ENCODE data around the gene TMEM132E.

TMEM132E gene

DNA sequence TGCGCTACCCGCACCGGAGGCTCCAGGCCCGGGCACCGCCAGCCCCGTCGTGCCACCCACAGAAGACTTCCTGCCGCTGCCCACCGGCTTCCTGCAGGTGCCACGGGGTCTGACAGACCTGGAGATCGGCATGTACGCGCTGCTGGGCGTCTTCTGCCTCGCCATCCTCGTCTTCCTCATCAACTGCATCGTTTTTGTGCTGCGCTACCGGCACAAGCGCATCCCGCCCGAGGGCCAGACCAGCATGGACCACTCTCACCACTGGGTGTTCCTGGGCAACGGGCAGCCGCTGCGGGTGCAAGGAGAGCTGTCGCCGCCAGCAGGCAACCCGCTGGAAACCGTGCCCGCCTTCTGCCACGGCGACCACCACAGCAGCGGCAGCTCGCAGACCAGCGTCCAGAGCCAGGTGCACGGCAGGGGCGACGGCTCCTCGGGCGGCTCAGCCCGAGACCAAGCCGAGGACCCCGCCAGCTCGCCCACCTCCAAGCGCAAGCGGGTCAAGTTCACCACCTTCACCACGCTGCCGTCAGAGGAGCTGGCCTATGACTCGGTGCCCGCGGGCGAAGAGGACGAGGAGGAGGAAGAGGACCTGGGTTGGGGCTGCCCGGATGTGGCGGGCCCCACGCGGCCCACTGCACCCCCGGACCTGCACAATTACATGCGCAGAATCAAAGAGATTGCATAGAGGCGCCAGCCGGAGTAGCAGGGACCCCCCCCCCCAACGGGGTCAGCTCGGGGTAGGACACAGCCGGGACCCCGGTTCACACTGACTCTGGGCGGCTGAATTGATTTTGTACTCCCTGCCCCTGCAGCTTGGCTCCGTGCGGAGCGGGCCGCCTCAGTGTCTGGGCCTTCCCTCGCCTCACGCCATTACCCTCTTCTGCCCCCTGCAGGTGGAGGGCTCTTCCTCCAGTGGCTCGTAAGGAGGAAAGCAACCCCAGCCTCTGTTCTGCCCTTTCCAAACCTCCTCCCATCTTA lies 58.5 kb downstream of the TMEM132E start:
- peak; percentile 68 for DNase-seq

DNA sequence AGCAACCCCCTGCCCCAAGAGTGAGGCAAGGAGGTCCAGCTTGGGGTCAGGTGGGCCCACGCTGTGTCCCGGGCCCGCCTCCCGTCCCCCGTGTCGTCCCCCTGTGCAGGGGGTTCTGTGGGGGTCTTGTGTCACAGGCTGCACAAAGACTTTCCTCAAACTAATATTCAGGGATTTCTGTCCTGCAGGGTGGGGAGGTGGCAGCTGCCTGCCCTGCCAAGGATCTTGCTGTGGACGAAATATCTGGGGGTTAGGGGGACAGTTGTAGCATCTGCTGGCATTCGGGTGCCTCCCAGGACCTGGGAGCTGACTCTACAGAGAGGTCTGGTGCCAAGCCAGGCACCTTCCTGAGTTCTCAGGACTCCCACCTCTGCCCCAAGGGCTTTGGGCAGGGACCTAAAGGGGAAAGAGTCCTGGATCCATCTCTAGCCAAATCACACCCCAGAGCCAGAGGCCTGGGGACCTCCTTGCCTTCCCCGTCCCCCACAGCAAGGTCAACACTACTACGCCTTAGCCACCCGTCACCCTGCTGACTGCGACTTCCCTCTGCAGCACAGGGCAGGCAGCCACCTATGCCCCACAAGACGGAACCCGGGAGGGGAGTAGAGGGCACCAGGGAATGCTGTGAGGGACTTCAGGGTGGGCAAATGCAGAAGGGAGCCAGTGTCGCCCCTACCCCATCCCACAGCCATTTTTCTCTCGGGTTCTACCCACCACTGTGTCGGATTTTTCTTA lies 59.3 kb downstream of the TMEM132E start:
- DNase-seq: no peak

DNA sequence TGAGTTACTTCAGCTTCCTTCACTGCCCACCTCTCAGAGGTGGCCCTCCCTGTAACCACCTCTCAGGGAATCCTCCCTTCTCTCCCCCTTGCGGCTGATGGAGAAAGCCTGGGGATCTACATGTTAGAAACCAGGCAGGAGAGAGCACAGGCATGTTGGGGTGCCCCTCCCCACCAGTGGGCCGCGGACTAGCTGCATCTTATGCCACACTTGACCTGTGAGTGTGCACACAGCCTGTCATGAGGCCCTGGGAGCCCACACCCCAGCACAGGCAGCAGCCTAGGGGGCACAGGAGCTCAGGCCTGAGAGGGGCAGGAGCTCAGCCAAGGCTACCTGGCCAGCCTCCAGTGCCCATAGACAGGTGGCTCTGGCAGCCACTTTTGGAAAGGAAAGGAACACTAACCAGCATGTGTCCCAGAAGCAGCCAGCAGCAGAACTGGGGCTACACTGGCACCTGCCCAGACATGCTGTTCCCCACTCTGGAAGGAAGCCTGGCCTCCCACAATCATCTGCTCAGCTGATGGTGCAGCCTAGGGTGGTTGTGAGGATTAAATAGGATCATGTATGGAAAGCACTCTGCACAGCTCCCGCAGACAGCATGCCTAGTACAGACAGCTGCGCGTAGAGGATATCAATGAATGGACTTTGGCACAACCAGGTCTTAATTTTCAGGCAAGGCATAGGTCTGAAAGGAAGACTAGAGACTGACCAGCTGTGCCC lies 60.5 kb downstream of the TMEM132E start:
- peak; percentile 84 for DNase-seq

DNA sequence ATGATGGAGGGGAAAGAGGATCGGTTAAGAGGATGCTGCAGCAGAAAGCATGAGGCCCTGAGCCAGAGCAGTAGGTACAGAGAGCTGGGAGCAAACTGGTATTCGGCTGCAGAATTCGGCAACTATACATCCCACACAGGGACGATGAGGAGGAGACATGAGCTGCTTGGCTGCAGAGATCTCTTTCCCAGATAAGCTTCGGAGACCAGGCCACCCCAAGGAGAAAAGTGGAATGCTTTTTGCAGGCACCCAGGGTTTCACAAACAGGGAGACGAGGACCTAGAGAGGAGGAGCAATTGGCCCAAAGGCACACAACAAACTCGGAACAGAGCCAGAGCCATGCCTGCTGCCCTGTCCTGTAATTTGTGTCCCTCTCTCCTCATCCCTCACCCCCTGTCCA lies 62.0 kb downstream of the TMEM132E start:
- DNase-seq: no peak

DNA sequence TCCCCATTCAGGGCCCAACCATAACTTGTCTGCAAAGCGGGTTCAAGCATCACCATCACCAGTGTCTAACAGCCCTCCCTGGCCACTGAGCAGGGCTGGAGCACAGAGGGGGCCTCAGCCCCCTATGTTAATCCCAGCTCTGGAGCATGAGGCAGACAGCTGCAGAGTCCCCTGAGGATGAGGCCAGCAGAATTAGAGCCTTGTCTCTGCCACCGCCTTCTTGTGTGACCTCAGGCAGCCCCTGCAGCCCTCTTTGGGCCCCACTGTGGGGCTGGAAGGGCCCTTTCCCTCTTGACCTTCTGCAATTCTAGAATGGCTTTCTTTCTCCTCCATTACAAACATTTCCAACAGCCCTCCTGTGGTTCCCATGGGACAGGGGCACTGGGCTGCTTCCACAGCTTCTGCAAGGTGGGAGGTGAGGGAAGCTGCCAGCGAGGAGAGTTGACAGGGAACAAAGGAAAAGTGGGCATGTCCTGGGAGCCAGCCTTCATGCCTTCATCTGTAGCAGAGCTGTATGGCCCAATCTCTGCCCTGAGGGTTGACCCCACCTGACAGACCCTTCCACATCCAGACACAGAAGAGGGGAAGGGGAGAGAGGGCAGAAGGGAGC lies 65.7 kb downstream of the TMEM132E start:
- DNase-seq: no peak

DNA sequence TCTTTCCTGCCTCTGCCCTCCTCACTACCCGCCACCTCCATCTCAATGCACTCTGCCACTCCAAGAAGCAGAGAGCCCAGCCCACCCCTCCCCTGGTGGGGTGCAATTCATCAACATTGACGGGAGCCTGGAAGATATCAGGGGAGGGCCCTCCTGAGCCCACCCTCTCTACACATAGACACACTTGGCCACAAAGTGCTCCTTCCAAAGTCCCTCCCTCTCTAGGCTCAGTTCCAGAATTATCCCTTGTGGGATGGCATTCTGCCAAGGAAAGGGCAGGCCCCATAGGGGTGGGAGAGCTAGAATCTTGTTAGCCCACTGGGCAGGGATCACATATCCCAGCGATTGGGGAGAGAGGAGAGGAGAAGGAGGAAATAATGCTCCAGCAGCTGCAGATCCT lies 66.2 kb downstream of the TMEM132E start:
- peak; percentile 91 for DNase-seq

DNA sequence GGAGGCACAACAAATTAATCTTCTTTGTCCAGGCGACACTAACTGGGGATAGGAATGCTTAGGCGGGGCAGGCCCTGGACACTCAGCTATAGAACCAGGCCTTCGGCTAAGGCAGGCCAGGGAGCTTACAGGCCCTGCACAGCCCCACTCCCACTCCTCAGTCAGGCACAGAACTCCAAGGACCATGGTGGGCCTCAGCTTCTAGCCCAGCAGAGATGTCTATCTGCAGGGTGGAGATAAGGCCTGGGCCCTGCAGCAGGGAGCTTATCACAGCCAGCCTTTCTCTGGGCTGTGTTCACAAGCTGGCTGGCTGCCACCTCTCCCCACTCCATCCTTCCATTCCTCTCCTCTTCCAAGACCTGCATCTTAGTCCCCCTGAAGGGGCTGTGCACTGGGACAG lies 68.1 kb downstream of the TMEM132E start:
- DNase-seq: no peak

DNA sequence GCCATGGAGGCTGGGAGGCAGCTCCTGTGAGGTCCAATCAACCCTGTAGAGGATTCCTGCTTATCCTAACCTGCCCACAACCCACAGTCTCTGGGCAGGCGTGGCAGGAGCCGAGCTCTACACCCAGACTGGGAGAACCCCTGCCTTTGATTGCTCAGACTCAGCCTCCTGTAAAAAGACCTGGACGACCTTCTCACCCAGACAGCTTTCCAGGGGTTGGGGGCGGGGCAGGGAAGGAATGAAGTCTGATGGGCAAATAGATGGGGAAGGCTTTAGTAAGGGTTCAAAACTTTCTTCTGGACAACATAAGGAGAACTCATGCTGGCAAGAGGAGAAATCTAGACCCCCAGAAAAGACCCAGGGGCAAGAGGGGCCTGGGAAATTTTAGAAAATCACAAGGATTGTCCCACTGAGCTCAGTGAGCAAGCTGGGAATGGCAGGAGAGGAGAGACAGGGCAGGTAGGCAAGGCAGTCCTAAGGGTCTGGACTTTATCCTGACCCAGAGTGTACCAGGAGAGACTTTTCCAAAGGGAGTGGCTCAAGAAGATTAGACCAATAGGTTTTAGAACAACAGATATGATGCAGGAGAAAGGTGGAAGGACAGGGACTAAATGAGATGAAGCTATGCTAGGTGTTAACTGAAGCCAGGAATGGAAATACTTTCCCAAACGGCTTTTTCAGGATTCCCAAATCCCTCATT lies 70.8 kb downstream of the TMEM132E start:
- no peak for DNase-seq

DNA sequence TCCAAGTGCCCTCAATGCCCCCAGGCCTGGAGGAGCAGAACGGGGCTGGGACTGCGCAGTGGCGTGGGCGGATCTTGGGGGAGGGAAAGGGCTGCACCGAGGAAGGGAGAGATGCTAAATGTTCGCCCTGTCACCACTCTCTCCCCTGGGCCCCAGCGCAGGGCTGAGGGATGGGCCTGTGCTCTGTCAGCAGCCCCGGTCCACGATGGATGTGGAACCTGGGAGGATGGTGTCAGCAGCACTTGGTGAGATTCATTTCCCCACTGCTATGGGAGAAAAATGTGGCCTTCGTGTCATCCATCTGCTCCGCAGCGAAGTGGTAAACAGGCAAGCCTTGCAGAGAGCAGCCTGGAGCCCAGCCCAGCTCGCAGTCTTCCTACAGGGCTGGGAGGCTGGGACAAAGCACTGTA lies 72.0 kb downstream of the TMEM132E start:
- DNase-seq: no peak

DNA sequence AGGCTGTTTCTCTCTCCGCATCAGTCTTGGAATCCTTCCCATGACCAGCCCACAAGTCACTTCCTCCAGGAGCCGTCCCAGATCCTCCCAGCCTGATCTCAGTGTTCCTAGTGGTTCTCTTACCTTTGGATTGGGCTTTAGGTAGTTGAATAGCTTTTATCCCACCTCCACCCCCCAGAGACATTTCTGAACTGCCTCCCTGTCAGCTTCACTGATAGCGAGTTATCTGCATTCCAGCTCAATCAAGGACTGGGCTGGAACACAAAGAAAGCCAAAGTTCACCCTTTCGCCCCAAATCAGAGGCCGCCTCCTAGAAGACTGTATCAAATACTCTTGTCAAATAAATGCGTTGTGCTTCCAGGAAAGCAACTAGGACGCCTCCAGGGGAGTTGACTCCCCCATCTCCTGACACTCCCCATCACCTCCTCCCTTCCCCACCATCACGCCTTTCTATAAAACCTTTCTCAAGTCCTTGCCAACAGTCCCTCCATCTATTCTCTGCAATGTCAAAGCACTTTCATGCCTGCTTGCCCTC lies 72.7 kb downstream of the TMEM132E start:
- DNase-seq: no peak

DNA sequence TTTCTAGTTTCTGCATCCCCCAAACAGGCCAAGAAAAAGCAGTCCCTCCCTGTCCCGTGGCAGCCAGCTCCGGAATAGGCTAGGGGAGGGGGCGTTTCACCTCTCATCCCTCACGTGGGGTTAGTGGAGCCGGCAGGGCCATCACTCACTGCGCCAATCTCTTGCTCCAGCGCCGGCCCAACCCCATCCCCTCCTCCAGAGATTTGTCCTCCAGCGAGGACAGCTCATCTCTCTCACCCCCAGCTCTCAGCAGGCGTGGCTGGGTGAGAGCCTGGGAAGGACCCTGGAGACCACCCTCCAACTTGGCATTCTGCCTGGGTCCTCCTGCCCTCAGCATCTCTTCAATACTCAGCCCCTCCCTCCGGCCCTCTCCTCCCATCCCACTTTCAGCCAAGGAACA lies 74.1 kb downstream of the TMEM132E start:
- DNase-seq: no peak

DNA sequence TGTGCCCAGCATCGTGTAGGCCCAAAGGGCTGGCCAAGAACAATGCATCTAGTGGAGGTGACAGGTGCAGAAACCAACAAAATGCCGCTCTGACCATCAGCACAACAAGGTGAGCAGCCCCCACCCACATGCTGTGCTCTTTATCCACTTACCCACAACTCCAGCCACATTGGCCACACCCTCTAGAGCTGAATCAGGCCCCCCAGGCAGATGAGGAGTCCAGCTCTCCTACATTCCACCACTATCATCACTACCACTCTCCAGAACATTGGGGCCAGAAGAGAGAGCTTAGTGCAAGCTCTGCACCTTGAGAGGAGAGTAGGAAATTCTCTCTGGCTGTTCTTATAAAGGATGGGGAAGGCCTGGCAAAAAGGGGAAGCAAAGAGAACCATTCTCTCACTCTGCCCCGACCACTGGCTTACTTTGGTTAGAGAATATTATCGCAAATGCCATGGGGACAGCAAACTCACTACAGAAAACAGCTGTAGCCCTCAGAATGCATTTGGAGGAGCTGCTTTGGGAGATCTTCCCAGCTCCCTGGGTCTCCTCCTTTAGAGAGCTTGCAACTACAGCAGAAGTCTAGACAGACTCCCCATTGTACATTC lies 75.0 kb downstream of the TMEM132E start:
- DNase-seq: no peak

DNA sequence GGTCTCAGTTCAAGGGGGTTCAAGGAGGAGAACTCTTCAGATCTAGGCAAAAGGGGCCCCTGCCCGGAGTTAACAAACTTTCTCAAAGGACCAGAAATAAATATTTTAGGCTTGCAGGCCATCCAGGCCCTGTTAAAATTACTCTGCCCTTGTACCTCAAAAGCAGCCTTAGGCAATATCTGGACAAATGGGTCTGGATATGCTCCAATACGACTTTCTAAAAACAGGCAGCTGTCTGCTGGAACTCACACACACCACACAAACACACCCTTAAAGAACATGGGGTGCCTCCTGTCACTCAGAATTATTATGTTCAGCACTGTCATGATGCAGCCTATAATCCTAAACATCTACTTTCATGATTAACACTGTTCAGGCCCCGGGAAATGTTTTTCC lies 75.5 kb downstream of the TMEM132E start:
- DNase-seq: no peak

DNA sequence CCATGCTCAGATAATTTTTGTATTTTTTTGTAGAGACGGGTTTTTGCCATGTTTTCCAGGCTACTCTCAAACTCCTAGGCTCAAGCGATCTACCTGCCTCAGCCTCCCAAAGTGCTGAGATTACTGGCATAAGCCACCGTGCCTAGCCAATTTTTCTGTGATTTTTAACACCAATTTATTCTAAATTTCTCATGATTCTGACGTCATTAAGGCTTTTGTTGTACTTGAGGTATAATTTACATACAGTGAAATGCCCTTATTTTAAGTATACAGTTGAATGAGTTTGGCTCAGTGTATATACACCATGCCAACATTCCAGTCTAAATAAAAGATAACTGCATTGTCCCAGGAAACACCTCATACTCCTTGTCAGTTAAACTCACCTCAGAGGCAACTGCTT lies 77.4 kb downstream of the TMEM132E start:
- no peak for DNase-seq

DNA sequence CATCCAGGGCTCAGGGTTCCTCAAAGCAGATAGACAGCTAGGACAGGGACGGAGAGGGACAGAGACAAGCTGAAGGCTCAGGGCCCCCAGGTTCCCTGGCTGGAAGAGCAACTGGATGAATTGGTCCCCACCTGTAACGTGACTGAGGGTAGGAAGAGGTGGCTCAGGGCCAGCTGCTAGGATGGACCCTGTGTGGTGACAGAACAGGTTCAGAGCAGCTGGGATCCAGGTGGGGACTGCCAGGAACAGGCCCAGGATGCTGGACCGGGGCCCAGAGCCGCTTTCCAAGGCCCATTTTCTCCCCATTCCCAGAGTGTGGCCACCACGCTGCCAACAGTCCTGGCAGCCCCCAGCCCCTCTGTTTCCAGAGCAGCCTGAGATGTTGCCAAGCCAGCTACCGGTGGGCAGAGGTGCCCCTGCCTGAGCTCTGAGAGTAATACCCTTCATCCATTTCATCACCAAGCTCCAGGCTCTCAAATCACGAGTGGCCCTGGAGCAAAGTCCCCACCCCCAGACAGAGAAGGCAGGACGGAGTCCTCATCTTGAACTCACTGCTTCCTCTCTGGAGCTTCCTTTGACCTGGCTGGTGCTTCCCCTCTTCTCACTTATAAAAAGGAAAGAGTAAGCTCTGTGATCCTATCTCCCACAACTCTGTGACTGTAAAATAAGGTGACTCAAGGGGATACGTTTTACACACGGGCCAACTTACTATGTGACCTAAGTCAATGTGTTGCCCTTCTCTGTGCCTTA lies 79.6 kb downstream of the TMEM132E start:
- peak; percentile 24 for DNase-seq

DNA sequence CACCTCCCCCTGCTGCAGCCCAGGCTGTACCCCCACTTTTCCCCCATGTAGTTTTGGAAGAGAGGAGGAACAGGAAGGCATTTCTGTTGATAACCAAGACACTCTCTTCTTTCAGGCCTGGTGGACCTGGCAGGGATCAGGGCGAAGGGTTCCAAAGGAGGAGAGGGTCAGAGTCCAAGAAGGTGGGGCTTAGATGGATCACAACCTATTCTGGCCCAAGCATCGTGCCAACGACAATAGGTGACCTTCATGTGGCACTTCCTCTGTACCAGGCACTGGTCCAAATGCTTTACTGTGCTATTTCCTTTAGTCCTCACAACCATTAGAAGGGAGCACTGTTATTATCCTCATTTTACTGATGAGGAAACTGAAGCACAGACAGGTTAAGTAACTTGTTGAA lies 84.3 kb downstream of the TMEM132E start:
- DNase-seq: no peak

DNA sequence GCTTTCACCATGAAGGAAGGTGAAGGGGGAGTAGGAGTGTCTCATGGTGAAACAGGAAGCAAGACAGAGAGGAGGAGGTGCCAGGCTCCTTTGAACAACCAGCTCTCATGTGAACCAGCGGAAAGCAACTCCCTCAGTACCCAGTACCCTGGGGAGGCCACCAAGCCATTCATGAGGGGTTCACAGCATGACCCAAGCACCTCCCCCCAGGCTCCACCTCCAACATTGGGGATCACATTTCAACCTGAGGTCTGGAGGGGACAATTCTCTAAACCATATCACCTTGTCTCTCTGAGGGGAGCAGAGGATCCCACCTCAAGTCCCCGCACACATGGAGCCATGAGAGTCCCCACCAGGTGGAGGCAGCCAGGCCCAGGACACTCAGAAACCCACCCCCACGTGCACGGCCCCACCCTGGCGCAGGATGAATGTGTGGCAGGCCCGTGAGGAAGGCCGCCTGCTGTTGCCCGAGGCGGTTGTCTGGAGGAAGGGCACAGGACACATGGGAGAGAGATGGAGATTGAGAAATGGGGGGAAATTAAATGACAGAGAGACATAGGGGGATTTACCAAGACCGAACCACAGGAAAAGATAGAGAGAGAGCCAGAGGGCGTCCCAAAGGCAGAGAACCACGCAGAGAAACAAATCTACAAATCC lies 85.9 kb downstream of the TMEM132E start:
- DNase-seq: no peak

DNA sequence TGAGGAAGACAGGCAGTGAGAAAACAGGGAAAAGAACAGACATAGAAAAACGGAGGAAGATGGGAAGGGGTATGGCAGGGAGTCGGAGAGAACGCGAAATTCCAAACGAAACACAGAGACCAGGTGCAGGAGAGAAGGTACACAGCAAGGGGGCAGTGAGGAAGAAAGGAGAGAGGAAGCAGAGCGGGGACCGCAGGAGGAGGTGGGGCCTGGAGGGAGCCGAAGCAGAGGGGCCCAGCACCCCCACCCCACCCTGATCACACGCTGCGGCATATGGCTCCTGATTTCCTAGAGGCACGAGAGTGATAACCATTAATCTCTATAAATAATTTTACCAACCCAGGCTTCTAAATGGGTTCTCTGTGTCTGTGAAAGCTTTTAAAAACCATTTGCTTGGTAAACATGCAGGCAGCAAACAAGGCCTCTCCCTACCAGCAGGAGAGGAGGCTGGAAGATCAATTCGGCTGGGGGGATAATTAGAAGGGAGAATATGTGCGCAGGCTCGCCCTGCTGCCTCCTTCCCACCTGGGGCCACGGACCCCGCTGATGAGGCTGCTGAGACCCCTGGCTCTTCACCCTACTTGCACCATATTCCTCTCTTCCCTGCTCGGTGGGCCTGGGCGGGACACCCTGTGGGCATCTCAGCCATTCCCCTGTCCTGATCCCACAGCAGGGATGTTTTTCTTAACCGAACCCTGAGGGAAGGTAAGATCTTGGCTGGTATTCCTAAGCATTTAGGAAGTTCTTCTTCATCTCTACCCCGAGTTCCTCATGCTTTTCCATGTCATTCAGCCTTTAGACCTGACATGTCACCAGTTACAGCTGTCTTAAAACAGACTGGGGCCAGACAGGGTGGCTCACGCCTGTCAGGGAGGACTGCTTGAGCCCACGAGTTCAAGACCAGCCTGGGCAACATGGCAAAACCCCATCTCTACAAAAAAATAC lies 86.7 kb downstream of the TMEM132E start:
- DNase-seq: peak; percentile 54

DNA sequence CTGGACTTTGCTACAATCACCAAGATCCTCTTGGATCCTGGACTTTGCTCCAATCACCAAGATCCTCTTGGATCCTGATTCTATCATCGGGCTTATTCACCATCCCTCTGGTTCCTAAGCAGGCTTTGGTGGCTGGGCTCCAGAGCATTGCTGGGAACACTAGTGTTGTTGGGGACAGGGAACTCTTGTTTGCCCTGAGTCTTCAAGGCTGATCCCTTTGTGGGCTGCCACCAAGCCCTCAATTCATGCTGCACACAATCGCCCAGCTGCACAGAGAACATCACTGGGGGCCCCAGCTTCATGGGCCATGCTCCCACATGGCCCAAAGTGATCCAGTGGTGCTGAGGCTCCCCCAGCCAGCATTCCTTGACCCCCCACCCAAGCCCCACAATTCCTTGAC lies 88.3 kb downstream of the TMEM132E start:
- no peak for DNase-seq
